Measurements from ENCODE around the gene EGFLAM. TPM values are rescaled to one million over a fixed set of nuclear protein-coding genes. Genes with fewer than 3 reads are reported as not detected.

The EGFLAM gene
- total RNA-seq, 1 experiment from 2014 or later: 45.4 TPM

GRCh38 chr5:38286002-38286401 is 27.6 kb downstream of the EGFLAM start:
- no peaks in the 10 kb centered on the region for H3K9me3 ChIP-seq (ENCODE audit: low read depth, low read length, poor library complexity, severe bottlenecking)
- CTCF ChIA-PET: no interaction called here
- intact Hi-C loops (cut with micrococcal nuclease; ENCODE audit: unreplicated experiment): no loop called here
- no peaks in the 10 kb centered on the region for H3K36me3 ChIP-seq (ENCODE audit: insufficient read depth, low read length, poor library complexity, severe bottlenecking)
- no peaks in the 10 kb centered on the region for H3K4me1 ChIP-seq (ENCODE audit: insufficient read depth, low read length, poor library complexity, severe bottlenecking)
- TF ChIP-seq EZH2 (IDR thresholded peaks at IDR 0.05; ENCODE audit: borderline replicate concordance, low read depth, low read length, poor library complexity, severe bottlenecking): no peak
- TF ChIP-seq, protein P1, sequence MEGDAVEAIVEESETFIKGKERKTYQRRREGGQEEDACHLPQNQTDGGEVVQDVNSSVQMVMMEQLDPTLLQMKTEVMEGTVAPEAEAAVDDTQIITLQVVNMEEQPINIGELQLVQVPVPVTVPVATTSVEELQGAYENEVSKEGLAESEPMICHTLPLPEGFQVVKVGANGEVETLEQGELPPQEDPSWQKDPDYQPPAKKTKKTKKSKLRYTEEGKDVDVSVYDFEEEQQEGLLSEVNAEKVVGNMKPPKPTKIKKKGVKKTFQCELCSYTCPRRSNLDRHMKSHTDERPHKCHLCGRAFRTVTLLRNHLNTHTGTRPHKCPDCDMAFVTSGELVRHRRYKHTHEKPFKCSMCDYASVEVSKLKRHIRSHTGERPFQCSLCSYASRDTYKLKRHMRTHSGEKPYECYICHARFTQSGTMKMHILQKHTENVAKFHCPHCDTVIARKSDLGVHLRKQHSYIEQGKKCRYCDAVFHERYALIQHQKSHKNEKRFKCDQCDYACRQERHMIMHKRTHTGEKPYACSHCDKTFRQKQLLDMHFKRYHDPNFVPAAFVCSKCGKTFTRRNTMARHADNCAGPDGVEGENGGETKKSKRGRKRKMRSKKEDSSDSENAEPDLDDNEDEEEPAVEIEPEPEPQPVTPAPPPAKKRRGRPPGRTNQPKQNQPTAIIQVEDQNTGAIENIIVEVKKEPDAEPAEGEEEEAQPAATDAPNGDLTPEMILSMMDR (conservative IDR thresholded peaks at IDR 0.05; ENCODE audit: low read depth, low read length): no peak
- POLR2A ChIA-PET (ENCODE audit: low non-redundant PET): no interaction called here
- no peak overlapping the region for H3K4me3 ChIP-seq (ENCODE audit: low read depth, low read length, poor library complexity, severe bottlenecking)
- no TSS peak for BruUV-seq (replicated peaks)
- no peaks in the 10 kb centered on the region for H3K27me3 ChIP-seq (replicated peaks; ENCODE audit: insufficient read depth, low read depth, low read length, poor library complexity)
- no peak for DNase-seq (ENCODE audit: low spot score)
- no peak overlapping the region for H3K27ac ChIP-seq (ENCODE audit: low read depth, low read length, poor library complexity, severe bottlenecking)

DNA sequence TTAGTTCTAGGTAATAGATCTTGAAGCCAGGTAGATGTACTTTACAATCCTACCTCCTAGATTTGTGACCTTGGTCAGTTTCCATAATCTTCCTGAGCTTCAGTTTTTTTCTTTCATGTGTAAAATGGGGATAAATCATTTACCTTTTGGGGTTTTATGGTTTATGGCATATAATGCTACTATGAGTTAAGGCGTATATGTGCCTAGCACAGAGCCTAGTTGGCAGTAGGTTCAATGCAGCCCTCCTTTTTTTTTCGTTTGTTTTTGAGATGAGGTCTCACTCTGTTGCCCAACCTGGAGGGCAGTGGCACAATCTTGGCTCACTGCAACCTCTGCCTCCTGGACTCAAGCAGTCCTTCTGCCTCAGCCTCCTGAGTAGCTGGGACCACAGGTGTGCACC is 28.8 kb downstream of the EGFLAM start:
- Histone ChIP-seq H3K27ac (ENCODE audit: low read depth, low read length, poor library complexity, severe bottlenecking) (no peak overlapping the region), H3K27me3 (replicated peaks; ENCODE audit: insufficient read depth, low read depth, low read length, poor library complexity) (no peaks in the 10 kb centered on the region), H3K36me3 (ENCODE audit: insufficient read depth, low read length, poor library complexity, severe bottlenecking) (no peaks in the 10 kb centered on the region), H3K4me3 (ENCODE audit: low read depth, low read length, poor library complexity, severe bottlenecking) (no peak overlapping the region), H3K9me3 (ENCODE audit: low read depth, low read length, poor library complexity, severe bottlenecking) (no peaks in the 10 kb centered on the region), H3K4me1 (ENCODE audit: insufficient read depth, low read length, poor library complexity, severe bottlenecking) (no peaks in the 10 kb centered on the region)
- no TSS peak for BruUV-seq (replicated peaks)
- TF ChIP-seq, protein P1 (conservative IDR thresholded peaks at IDR 0.05; ENCODE audit: low read depth, low read length): no peak
- no peak for TF ChIP-seq EZH2 (IDR thresholded peaks at IDR 0.05; ENCODE audit: borderline replicate concordance, low read depth, low read length, poor library complexity, severe bottlenecking)
- no peak for DNase-seq (ENCODE audit: low spot score)
- ChIA-PET CTCF (no interaction called here), POLR2A (ENCODE audit: low non-redundant PET) (no interaction called here)
- intact Hi-C loops (cut with micrococcal nuclease; ENCODE audit: unreplicated experiment): no loop called here

GRCh38 chr5:38289457-38289856 is 31.1 kb downstream of the EGFLAM start:
- no peaks in the 10 kb centered on the region for H3K27me3 ChIP-seq (replicated peaks; ENCODE audit: insufficient read depth, low read depth, low read length, poor library complexity)
- H3K36me3 ChIP-seq (ENCODE audit: insufficient read depth, low read length, poor library complexity, severe bottlenecking): no peaks in the 10 kb centered on the region
- TF ChIP-seq EZH2 (IDR thresholded peaks at IDR 0.05; ENCODE audit: borderline replicate concordance, low read depth, low read length, poor library complexity, severe bottlenecking): no peak
- TF ChIP-seq, protein P1 (conservative IDR thresholded peaks at IDR 0.05; ENCODE audit: low read depth, low read length): no peak
- intact Hi-C loops (cut with micrococcal nuclease; ENCODE audit: unreplicated experiment): no loop called here
- no peaks in the 10 kb centered on the region for H3K9me3 ChIP-seq (ENCODE audit: low read depth, low read length, poor library complexity, severe bottlenecking)
- POLR2A ChIA-PET (ENCODE audit: low non-redundant PET): no interaction called here
- DNase-seq (ENCODE audit: low spot score): no peak
- BruUV-seq (replicated peaks): no TSS peak
- no peaks in the 10 kb centered on the region for H3K4me1 ChIP-seq (ENCODE audit: insufficient read depth, low read length, poor library complexity, severe bottlenecking)
- CTCF ChIA-PET: no interaction called here
- no peak overlapping the region for H3K4me3 ChIP-seq (ENCODE audit: low read depth, low read length, poor library complexity, severe bottlenecking)
- no peak overlapping the region for H3K27ac ChIP-seq (ENCODE audit: low read depth, low read length, poor library complexity, severe bottlenecking)
